ENCODE measurements around the gene TAS2R50. TPM values are rescaled to one million over a fixed set of nuclear protein-coding genes. Genes with fewer than 3 reads are reported as not detected.

The TAS2R50 gene
- total RNA-seq, 1 experiment from 2014 or later: 0.18 TPM

DNA sequence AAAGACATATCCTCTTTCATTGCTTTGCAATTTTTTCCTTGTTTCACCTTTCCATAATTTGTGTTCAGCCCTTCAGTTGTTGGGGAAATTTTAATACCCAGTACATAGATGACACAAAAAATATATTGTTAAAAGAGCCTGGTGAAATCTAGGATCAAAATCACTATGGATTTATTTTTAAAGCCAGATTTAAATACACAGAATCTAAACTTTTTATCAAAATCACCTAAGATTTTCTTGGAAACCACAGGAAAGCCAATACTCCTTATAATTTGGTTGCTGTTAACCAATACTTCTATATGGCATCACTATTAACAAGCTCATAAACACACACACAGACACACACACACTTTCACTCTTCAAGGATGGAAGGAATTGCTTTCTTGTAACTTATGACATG, 11.5 kb upstream of the TAS2R50 start, which contains the start of gene TAS2R20:
TAS2R20 (minus strand) TSS at position 101 of the 400 bp plus-strand sequence. CDS start 429 bp downstream, outside the sequence.
- Histone ChIP-seq H3K27me3 (ENCODE audit: control insufficient read depth, insufficient read depth, low read length) (no peaks in the 10 kb centered on the region), H3K36me3 (ENCODE audit: control insufficient read depth, insufficient read depth, low read length) (no peaks in the 10 kb centered on the region), H3K27ac (ENCODE audit: low read length) (no peak within 1 kb of the TSS), H3K4me1 (ENCODE audit: control insufficient read depth, insufficient read depth, low read length) (no peaks in the 10 kb centered on the region), H3K4me3 (ENCODE audit: low read depth in 2 of 2, low read length in 2 of 2) (no peak within 1 kb of the TSS), H3K9me3 (ENCODE audit: control insufficient read depth, insufficient read depth, low read depth, low read length) (no peaks in the 10 kb centered on the region)
- no peak for ATAC-seq
- in situ Hi-C loops (cut with HindIII; ENCODE audit: low pct_unique_long_range_greater_than_20kb, low sequenced_read_pairs) (no loop called here), intact Hi-C loops (cut with micrococcal nuclease; ENCODE audit: unreplicated experiment) (no loop called here)
- ChIA-PET CTCF (no interaction called here), POLR2A (no interaction called here)
- no peak for DNase-seq (ENCODE audit: low read depth, low spot score)
- no TSS peak for BruUV-seq (replicated peaks)
- TF ChIP-seq, protein P1, sequence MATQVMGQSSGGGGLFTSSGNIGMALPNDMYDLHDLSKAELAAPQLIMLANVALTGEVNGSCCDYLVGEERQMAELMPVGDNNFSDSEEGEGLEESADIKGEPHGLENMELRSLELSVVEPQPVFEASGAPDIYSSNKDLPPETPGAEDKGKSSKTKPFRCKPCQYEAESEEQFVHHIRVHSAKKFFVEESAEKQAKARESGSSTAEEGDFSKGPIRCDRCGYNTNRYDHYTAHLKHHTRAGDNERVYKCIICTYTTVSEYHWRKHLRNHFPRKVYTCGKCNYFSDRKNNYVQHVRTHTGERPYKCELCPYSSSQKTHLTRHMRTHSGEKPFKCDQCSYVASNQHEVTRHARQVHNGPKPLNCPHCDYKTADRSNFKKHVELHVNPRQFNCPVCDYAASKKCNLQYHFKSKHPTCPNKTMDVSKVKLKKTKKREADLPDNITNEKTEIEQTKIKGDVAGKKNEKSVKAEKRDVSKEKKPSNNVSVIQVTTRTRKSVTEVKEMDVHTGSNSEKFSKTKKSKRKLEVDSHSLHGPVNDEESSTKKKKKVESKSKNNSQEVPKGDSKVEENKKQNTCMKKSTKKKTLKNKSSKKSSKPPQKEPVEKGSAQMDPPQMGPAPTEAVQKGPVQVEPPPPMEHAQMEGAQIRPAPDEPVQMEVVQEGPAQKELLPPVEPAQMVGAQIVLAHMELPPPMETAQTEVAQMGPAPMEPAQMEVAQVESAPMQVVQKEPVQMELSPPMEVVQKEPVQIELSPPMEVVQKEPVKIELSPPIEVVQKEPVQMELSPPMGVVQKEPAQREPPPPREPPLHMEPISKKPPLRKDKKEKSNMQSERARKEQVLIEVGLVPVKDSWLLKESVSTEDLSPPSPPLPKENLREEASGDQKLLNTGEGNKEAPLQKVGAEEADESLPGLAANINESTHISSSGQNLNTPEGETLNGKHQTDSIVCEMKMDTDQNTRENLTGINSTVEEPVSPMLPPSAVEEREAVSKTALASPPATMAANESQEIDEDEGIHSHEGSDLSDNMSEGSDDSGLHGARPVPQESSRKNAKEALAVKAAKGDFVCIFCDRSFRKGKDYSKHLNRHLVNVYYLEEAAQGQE (IDR thresholded peaks at IDR 0.05; ENCODE audit: insufficient read depth in 1 of 2, low read depth in 2 of 2, low read length in 1 of 2): no peak
- no peak for TF ChIP-seq TCF7L2 (IDR thresholded peaks at IDR 0.05; ENCODE audit: low read depth, low read length)
- TF ChIP-seq POLR2AphosphoS5 (IDR thresholded peaks at IDR 0.05; ENCODE audit: low read depth, low read length): no peak
- TF ChIP-seq, protein P2, sequence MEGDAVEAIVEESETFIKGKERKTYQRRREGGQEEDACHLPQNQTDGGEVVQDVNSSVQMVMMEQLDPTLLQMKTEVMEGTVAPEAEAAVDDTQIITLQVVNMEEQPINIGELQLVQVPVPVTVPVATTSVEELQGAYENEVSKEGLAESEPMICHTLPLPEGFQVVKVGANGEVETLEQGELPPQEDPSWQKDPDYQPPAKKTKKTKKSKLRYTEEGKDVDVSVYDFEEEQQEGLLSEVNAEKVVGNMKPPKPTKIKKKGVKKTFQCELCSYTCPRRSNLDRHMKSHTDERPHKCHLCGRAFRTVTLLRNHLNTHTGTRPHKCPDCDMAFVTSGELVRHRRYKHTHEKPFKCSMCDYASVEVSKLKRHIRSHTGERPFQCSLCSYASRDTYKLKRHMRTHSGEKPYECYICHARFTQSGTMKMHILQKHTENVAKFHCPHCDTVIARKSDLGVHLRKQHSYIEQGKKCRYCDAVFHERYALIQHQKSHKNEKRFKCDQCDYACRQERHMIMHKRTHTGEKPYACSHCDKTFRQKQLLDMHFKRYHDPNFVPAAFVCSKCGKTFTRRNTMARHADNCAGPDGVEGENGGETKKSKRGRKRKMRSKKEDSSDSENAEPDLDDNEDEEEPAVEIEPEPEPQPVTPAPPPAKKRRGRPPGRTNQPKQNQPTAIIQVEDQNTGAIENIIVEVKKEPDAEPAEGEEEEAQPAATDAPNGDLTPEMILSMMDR (IDR thresholded peaks at IDR 0.05): no peak

DNA sequence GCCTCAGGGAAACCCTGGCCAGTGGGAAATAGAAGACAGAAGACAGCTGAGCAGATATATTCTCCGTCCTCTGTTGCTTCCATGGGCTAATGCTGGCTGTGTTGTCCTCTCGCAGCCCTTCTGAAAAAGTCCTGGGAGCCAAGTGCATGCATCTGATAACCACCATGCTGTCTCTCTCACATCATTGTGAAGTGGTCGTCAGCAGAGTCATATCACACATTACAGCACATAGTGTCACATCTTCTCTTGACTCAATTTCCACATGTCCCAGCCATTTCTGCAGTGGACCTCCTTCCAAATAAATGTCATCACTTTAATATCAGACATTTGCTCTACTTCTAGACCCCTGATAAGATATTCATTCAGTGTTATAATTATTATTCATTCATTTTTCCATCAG, 7.6 kb upstream of the TAS2R50 start:
- ChIA-PET POLR2A (no interaction called here), CTCF (no interaction called here)
- Histone ChIP-seq H3K27me3 (ENCODE audit: control insufficient read depth, insufficient read depth, low read length) (no peaks in the 10 kb centered on the region), H3K36me3 (ENCODE audit: control insufficient read depth, insufficient read depth, low read length) (no peaks in the 10 kb centered on the region), H3K4me3 (ENCODE audit: low read depth in 2 of 2, low read length in 2 of 2) (no peak overlapping the region), H3K4me1 (ENCODE audit: control insufficient read depth, insufficient read depth, low read length) (no peaks in the 10 kb centered on the region), H3K9me3 (ENCODE audit: control insufficient read depth, insufficient read depth, low read depth, low read length) (no peaks in the 10 kb centered on the region), H3K27ac (ENCODE audit: low read length) (no peak overlapping the region)
- intact Hi-C loops (cut with micrococcal nuclease; ENCODE audit: unreplicated experiment): no loop called here
- in situ Hi-C loops (cut with HindIII; ENCODE audit: low pct_unique_long_range_greater_than_20kb, low sequenced_read_pairs): no loop called here
- ATAC-seq (no peak), DNase-seq (ENCODE audit: low read depth, low spot score) (no peak)
- BruUV-seq (replicated peaks): no TSS peak
- TF ChIP-seq SIN3A (IDR thresholded peaks at IDR 0.05; ENCODE audit: borderline replicate concordance, insufficient read depth, low read depth, low read length): no peak
- no peak for TF ChIP-seq TCF7L2 (IDR thresholded peaks at IDR 0.05; ENCODE audit: low read depth, low read length)
- TF ChIP-seq POLR2AphosphoS5 (IDR thresholded peaks at IDR 0.05; ENCODE audit: low read depth, low read length): no peak
- TF ChIP-seq, protein P2 (IDR thresholded peaks at IDR 0.05): no peak
- TF ChIP-seq, protein P1 (IDR thresholded peaks at IDR 0.05; ENCODE audit: insufficient read depth in 1 of 2, low read depth in 2 of 2, low read length in 1 of 2): no peak
